GOT3 (cell line): ENCODE data around the gene MFAP5.

ENCODE experiments used
- DNase-seq: peaks from one replicate; lab custom pipeline; 2025; ENCODE audit warnings: mixed read lengths; lab: John Stamatoyannopoulos, UW

Gene MFAP5, protein sequence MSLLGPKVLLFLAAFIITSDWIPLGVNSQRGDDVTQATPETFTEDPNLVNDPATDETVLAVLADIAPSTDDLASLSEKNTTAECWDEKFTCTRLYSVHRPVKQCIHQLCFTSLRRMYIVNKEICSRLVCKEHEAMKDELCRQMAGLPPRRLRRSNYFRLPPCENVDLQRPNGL

DNA sequence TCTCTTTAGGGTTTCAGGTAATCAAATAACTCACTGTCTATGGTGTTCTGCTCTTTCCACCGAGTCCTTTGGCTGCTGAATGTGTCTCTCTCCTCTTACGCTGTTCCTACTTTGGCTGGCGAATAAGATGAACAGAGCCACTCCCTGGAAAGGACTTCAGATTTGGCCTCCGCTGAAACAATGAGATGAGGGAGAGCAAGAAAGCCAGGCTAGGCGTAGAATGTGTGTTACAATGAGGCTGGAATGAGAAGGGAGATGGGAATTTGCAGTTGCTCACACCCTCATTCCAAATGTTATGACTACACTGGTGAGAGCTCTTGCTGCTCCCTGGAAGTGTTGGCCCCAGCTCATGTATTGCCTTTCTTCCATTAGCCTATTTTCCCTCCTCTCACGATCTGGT is at the start of gene MFAP5:
Gene MFAP5 (minus strand): TSS at position 234 of the 400 bp plus-strand sequence. CDS start 722 bp downstream, outside the sequence.
- no peak for DNase-seq

DNA sequence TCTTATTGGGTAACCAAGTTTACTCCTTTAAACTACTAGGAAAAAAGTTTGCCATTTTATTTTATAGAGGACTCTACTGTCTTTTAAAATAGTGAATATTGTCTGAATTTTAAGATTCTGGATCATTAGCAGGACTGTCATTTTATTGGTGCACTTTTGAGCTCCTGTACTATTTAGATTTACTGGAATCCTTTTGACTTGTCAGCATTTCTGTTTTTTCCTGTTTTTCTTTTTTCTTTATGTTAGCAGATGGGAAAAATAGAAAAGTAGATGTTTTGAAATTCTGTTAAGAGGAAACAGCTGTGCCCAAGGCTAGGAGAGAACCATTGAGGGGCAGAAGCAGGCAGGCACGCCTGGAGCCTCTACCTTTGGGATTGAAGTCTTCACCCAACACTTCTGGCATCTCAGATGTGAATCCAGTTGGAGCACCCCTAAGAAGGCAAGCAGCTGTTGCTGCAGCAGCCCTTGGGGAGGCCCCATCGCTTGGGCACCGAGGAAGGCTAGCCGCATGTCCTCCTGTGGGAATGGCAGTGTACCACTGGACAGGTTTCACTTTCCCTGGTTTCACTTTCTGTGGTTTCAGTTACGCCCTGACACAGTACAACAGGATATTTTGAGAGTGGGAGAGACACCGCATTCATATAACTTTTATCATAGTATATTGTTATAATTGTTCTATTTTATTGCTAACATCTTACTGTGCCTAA is 46.7 kb upstream of the MFAP5 start:
- no peak for DNase-seq

DNA sequence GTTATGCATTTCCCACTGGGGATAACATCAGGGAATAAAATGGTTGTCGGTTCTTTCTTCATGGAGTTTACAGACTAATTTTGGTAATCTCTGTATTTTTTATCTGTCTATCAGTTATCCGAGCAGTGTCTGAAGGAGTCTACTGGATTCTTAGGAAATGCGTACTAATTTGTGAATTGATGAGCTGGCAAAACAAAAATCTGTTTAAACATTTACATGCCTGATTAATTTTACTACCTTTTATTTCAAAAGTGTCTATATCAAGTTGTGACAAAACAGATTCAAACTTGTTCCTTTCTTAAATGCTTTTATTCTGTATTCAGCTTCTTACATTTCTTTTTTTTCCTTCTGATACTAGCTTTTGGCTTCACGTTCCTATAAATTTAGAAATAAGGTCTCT is 39.5 kb upstream of the MFAP5 start:
- no peak for DNase-seq

DNA sequence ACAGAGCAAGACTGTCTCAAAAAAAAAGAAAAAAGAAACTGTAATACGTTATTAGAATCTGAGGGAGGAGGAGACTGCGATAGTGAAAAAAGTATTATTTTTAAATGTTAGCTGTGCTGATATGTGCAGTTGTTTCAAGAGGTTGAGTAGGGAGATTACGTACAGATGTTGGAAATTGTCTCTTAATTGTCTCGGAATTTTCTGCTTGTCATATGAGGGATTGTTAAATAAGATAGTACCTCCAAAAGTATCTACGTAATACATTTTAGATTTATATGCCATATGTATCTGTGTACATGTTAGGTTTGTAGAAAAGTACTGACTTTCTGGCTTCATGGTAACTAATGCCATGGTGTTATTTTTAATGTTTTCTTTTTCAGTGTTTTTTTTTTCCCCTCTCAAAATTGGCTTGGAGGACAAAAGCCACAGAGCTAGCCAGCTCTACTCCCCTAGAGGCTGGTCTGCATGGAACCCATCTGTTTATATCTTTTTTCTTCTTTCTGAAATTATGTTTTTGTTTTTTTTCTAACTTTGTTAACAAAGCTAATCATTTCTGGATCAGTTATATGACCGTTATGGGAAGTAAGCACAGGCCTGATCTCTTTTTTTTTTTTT is 38.5 kb upstream of the MFAP5 start:
- no peak for DNase-seq

DNA sequence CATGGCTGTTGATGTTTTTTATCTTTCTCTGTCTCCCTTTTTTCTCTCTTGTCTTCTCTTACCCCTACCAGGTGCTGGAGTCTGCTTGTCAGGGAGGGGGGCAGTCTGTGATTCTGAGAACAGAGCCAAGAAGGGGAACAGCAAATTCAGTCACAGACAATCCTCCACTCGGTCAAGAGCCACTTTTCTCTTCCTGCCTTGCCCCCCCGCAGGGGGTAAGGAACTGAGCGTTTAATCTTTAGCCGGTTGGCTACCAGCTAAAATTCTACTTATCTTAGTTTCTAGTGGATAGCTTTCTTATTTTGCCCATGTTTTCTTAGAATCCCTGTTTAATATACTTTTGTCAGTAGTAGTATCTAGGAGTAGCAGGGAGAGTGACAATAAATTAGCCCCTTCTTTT is 37.1 kb upstream of the MFAP5 start:
- no peak for DNase-seq

DNA sequence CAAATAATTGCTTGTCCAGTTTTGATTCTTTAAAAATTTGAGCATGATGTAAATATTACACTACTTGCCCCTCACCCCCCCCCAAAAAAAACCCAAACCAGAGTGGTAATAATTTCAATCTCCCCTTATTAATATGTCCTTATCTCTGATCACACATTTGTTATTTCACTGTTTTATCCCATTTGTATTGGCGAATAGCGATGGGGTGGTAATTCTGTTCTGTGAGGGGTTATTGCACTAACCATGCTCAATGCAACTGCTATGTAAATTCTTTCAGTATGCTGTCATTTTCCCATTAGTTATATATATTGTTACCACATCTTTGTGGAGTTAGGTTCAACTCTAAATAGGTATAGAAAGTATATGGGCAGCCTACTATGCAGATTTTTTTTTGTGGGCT is 36.3 kb upstream of the MFAP5 start:
- no peak for DNase-seq

DNA sequence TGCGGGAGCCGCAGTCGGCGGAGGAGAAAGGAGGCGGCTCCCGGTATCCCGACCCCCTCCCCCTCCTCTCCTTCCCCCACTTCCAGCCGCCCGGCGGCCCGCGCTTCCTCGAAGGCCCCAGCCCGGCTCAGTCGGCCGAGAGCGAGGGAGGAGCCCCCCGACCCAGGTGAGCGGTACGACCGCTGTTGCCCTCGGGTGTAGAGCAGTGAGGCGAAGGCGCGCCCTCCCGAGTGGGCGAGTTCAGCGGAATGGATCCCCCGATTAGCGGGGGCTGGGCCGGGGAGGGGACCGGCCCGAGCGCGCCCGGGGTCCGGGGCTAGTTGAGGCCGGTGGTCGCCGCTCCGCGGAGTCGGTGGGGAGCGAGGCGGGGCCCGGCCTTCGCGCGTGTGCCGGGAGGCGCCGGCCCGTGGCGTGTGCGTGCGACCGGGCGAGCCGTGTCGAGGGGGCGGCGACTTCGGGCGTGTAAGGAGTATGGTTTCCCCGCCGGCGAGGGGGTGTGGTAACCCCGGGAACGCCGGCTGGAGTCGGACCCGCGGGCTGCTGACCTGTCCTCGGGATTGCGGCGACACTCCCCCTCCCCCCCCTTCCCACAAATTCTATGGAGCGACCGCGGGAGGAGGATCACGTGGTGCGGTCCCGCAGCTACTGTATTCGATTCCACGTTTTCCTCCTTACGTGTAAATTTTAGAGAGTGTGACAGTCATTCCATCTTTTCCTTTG is 35.7 kb upstream of the MFAP5 start:
- no peak for DNase-seq

DNA sequence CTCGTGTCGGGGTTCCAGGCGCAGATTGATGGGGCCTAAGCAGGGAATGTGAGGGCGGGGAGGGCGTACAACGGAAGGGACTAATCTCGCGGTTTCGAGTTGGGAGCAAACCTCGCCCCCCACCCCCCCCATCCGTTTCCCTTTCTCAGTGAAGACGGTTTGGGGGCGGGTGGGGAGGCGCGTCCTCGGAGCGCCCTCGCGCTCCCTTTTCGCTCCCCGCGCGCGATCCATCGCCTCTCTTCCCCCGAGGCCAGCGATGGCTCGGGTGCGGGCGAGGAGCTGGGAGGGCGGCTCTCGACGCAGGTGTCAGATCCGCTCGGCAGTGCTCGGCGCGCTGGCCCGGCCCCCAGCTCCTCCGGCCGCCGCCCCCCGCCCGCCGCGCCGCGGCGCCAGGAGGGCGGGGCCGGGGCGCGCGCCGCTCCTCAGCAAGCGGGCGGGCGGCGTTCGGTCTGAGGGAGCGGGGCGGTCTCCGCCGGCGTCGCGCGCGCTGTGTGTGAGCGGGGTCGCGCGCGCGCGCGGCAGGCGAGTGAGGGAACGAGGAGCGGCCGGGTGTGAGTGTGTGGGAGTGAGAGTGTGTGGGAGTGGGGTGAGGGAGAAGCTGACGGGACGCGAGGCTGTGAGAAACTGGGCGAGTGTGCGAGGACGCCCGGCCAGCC is 35.0 kb upstream of the MFAP5 start, which contains the start of gene RIMKLB:
Gene RIMKLB (plus strand): TSS at position 516 of the 656 bp plus-strand sequence. CDS start 15,876 bp downstream, outside the sequence.
- DNase-seq: peak; percentile 36

DNA sequence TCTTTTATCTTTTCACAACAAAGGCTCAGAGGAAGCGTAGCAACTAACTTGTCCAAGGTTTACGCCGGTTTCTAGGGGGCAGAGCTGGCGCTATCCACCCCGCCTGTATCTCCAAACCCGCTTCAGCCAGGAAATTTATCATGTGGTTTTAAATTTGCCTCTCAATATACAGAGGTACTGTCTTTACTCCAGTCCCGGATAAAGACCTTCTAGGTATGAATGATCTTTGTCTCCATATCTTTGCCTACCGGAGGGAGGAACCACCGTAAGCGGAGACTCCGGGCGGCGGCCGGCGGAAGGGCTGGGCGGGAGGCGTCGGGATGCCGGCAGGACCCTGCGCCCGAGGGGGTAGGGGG is 34.5 kb upstream of the MFAP5 start:
- DNase-seq: no peak

DNA sequence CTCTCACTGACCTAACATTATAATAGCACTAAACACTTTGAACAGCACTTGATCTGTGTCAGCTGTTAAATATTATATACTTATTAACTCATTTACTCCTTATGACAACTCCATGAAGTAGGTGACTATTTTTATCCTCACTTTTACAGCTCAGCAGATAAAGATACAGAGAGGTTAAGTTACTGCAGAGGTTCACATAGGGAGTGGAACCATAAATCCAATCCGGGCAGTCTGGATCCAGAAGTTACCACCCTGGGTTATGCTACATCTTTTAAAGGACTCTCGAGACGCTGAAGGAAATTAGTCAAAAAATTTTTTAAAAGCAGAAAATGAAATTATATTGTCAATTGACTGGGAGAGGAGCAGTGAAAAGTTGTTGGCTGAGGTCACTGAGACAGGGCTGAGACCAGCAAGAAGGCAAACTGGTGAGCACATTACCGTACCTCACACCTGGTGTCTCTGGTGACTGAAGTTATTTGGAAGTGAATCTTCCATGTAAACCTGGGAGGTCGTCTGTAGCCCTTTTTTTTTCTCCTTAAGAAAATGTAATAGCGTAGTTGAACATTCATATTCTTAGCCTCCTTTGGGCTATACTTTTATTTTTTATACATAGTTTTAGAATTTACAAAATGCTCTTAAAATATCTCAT is 33.9 kb upstream of the MFAP5 start:
- no peak for DNase-seq

DNA sequence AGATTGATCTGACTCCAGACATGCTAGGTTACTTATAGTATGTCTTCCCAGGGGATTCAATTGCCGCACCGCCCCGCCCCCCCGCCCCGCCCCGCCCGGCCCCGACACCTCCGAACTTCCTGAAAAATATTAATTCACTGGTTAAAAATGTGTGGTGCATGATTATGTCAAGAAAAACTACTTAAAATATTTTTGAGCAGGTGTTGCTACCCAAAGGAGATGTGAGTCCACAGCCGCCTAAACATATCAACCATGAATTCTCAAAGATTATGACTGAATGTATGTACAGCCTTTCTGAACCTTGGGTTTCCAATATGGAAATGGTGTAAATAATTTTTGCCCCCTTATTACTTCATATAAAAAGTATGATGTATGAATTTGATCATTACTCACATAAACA is 32.5 kb upstream of the MFAP5 start:
- no peak for DNase-seq

DNA sequence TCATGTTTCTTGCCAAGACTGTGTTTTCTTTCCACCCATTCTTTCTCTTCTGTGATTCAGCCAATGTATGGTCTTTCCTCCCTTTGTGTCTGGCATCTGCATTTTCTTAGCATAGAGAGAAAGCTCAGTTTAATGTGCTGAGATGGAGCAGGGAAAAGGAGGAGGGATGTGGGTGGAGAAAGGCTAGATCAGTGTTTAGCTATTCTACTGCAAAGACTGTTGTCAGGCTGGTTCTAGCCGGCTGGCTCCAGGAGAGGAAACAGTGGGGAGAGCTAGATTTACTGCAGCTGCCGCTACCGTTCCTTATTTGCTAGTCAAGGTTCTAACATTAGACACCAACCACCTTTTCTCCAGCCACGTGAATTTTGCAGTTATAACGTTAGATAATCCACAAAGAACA is 29.9 kb upstream of the MFAP5 start:
- no peak for DNase-seq

DNA sequence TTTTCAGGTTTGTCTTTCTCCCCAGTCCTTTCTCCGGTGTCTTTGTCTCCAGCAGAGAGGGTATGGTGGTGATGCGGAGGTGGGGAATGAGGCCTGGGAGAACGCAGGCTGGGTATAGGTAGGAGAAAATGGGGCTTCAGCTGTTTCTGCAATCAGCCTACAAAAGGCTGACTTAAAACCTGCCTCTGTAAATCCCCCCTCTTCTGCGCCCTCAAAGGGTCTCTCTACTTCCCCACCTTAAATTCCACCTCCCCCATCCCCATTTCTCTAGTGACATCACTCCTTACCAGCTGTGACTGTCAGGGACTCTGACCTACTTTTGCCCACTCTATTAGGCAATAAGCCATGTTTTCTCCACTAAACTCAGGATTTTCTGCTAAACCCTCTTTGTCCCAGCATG is 27.1 kb upstream of the MFAP5 start:
- DNase-seq: no peak

DNA sequence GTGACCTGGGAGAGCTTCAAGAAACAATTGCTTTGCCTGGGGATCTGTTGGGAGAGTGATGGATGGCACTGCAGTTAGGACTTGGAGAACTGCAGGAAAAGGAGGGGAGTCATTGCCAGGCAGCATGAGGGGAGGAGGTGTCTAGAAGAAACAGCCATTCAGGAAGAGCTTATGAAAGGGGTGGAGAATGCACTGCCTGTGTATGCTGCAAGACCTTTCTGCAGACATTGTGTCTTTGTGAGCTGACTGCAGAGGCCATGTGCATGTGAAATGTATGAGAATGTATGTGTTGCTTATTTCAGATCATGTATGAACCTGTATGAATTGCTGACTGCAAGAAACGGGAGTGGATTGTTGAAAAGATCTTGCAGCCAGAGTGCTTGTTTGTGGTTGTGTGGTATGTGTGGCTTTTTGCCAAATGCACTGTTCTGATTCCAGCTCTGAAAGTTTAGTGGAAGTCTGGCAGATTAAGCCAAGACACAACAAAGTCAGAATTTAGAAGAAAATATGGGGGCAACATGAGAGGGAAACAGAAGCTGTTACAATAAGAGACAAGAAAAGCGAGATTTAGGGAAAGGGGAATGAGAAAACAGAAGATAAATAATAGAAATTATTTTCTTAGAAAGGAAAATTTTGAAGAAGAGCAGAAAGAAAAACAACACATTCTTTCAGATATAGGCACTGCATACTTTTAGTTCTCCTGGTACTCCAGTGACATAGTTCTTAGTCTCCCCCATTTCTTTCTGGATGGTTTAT is 25.4 kb upstream of the MFAP5 start:
- DNase-seq: no peak

DNA sequence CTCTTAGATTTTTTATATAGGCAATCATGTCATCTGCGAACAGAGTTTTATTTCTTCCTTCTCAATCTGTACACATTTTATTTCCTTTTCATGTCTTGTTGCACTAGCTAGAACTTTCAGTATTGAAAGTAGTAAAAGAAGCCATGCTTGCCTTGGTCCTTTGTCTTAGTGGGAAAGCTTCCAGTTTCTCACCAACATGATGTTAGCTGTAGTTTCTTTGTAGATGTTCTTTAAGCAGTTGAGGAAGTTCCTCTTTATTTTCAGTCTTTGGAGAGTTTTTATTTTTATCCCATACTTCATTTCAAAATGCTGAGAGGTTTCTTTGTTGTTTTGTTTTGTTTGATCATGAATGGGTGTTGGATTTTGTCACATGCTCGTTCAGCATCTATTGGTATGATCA is 22.4 kb upstream of the MFAP5 start:
- DNase-seq: no peak

DNA sequence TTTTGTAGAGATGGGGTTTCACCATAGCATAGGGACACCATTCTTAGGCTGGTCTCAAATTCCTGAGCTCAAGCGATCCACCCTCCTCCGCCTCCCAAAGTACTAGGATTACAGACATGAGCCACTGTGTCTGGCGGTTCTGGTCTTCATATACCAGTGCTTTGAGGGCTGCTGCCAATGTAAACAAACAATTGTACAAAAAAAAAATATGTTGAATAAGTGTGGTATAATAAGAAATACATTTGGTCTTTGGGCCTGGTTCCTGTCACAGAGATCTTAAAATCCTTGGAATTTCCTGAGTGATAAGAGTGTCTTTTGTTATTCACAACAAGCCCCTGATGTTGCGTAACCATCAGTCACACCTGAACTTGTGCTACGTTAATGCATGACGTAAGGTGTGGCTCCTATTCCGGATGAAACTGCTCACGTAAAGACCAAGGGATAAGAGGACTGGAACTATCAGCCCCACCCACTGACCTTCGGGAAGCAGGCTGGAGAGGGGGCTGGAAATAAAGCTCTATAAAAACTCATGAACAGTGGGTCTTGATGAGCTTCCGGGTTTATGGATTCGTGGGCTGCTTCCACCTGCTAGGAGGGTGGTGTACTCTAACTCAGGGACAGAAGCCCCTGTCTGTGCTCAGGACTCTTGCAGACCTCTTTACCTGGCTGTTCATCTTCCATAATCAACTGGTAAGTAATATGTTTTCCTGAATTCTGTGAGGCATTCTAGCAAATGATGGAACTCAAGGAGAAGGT is 18.7 kb upstream of the MFAP5 start:
- DNase-seq: no peak

DNA sequence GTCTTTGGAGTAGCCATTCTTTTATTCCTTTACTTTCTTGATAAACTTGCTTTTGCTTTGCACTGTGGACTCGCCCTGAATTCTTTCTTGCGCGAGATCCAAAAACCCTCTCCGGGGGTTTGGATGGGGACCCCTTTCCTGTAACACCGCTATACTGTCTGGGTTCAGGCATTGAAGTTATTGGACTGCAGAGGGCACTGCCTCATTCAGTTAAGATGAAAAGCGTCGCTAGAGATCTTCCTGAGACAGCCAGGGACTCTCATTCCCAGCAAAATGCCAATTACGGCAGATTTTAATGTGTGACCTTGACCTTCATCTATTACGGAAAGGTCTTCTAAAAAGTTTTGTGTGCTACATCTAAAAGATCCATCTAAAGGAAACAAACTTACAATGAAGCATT is 17.9 kb upstream of the MFAP5 start:
- DNase-seq: no peak

DNA sequence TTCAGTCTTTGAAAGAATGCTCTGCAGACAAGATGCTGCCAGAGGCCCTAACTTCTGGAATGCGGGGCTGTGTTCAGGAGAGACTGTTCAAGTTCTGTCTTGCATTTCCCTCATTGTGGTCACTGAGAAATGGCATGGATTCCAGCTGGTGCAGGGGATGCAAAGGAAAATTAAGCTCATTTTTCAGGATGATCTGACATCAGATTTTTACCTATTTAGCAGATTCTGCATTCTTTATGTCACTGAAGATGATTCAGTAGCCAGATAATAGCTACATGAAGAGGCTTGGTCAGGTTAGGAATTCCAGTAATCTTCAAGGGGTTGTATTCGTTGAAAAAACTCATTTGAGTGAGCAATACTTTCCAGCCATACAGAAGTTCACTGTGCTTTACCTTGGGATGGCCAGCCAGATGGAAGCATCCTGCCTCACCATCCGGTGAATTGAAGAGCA is 16.1 kb upstream of the MFAP5 start:
- no peak for DNase-seq

DNA sequence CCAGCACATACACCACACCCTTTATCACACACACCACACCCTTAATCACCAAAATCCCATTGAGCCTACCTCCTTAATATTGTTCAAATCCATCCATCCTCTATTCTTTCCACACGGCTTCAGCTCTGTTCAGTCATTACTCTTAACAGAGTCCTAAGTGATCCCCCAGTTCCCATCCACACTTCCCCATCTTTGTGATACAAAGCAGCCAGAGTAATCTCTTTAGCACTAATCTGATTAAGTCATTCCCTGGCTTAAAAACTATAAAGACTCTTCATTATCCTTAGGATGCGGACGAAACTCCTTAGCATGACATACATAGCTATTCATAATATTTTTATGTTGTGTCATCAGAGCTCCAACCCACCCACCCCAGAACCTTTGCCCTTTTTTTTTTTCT is 14.7 kb upstream of the MFAP5 start:
- no peak for DNase-seq

DNA sequence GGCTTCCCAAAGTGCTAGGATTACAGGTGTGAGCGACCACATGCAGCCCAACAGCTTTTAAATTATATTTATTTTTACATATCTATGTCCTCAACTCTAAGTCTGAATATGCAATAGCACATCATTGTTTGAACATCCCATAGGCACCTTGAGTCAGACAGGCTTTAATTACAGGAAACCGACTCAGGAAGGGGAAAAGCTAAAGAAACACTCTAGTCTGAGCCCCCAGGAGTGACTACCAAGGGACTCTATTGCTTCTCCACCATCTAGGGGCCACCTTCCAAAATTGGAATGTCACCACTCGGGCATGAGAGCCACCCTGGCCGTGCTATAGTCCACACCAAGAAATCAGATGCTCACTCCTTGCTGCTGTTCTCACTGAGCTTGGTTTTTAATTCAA is 14.0 kb upstream of the MFAP5 start:
- DNase-seq: no peak
